ENCODE results near the gene AUTS2.

AUTS2 gene

GRCh38 chr7:69656077-69656476 lies 57.8 kb downstream of the AUTS2 start:
- ChIA-PET POLR2A (interaction anchor here (0.6 kb wide), 1 partner anchor 55 kb away, joined by 12 read pairs; no protein-coding TSS in a partner anchor), CTCF (interaction anchor here (1.4 kb wide), 1 partner anchor 44 kb away, joined by 3 read pairs; no protein-coding TSS in a partner anchor)
- H3K9me3 ChIP-seq (ENCODE audit: control insufficient read depth, insufficient read depth, low read depth, low read length), result no peaks in the 10 kb centered on the region
- no peak overlapping the region for H3K4me3 ChIP-seq (ENCODE audit: low read depth, low read length)
- peak; percentile 34; the same call in 1 of the 2 replicates for TF ChIP-seq OSR2 (tag by site-specific recombination; IDR thresholded peaks at IDR 0.05)
- TF ChIP-seq ZNF248 (tag by site-specific recombination; IDR thresholded peaks at IDR 0.05), result no peak
- peak; percentile 11; the same call in 1 of the 2 replicates for TF ChIP-seq ZNF629 (tag by site-specific recombination; IDR thresholded peaks at IDR 0.05)
- TF ChIP-seq PRDM1 (tag by site-specific recombination; IDR thresholded peaks at IDR 0.05), result 0 out of 2 replicates have a peak, but pooled peaks have one; percentile 0
- TF ChIP-seq GLIS1 (tag by site-specific recombination; IDR thresholded peaks at IDR 0.05), result peak; percentile 85
- no peak for TF ChIP-seq ZIC2 (tag by site-specific recombination; IDR thresholded peaks at IDR 0.05)
- H3K36me3 ChIP-seq (ENCODE audit: control insufficient read depth in 2 of 2, insufficient read depth in 1 of 2, low read length in 2 of 2), result no peaks in the 10 kb centered on the region
- H3K27ac ChIP-seq (ENCODE audit: extremely low read depth, low read depth, low read length), result no peak overlapping the region; the same call in 1 of the 2 replicates
- H3K4me1 ChIP-seq (ENCODE audit: control insufficient read depth, insufficient read depth, low read length), result peaks cover 56% of the 10 kb centered on the region

- CTCF ChIA-PET, result interaction anchor here (0.7 kb wide), 1 partner anchor 24 kb away, joined by 3 read pairs; no protein-coding TSS in a partner anchor
- peaks cover 63% of the 10 kb centered on the region for H3K4me1 ChIP-seq (ENCODE audit: control insufficient read depth, insufficient read depth, low read length)
- no peak for TF ChIP-seq ZNF549 (tag by site-specific recombination; IDR thresholded peaks at IDR 0.05)
- no peak for TF ChIP-seq ZBTB20 (tag by site-specific recombination; IDR thresholded peaks at IDR 0.05)
- TF ChIP-seq OSR2 (tag by site-specific recombination; IDR thresholded peaks at IDR 0.05), result peak; percentile 70; the same call in 1 of the 2 replicates
- peak; percentile 66 for TF ChIP-seq ZNF629 (tag by site-specific recombination; IDR thresholded peaks at IDR 0.05)
- TF ChIP-seq PRDM4 (tag by site-specific recombination; IDR thresholded peaks at IDR 0.05), result no peak
- no peak for TF ChIP-seq HOXC10 (CRISPR knock-in tag; IDR thresholded peaks at IDR 0.05)
- TF ChIP-seq ZNF114 (tag by site-specific recombination; IDR thresholded peaks at IDR 0.05), result no peak
- TF ChIP-seq ZNF830 (tag by site-specific recombination; IDR thresholded peaks at IDR 0.05; ENCODE audit: low read depth), result no peak
- TF ChIP-seq ZNF521 (tag by site-specific recombination; IDR thresholded peaks at IDR 0.05), result no peak
- TF ChIP-seq KLF9 (tag by site-specific recombination; IDR thresholded peaks at IDR 0.05; ENCODE audit: low read depth), result no peak
- no peak for TF ChIP-seq ZNF174 (tag by site-specific recombination; IDR thresholded peaks at IDR 0.05)
- no peak for TF ChIP-seq ZNF639 (tag by site-specific recombination; IDR thresholded peaks at IDR 0.05)
- no peak for TF ChIP-seq ZNF555 (tag by site-specific recombination; conservative IDR thresholded peaks at IDR 0.05)
- no peak for TF ChIP-seq ZNF529 (tag by site-specific recombination; IDR thresholded peaks at IDR 0.05; ENCODE audit: insufficient replicate concordance)
- TF ChIP-seq ZNF423 (tag by site-specific recombination; IDR thresholded peaks at IDR 0.05), result no peak
- no peak for TF ChIP-seq ZNF292 (tag by site-specific recombination; IDR thresholded peaks at IDR 0.05; ENCODE audit: borderline replicate concordance, low read depth)
- TF ChIP-seq ZNF18 (tag by site-specific recombination; IDR thresholded peaks at IDR 0.05), result no peak
- 0 out of 2 replicates have a peak, but pooled peaks have one; percentile 18 for TF ChIP-seq ZNF10 (tag by site-specific recombination; IDR thresholded peaks at IDR 0.05)
- no peak for TF ChIP-seq PBX3 (CRISPR knock-in tag; IDR thresholded peaks at IDR 0.05)
- no peak for TF ChIP-seq ZFP3 (tag by site-specific recombination; IDR thresholded peaks at IDR 0.05; ENCODE audit: low read depth)
- no peak for TF ChIP-seq ZNF768 (tag by site-specific recombination; IDR thresholded peaks at IDR 0.05)
- no peak for TF ChIP-seq ZNF16 (tag by site-specific recombination; IDR thresholded peaks at IDR 0.05; ENCODE audit: low read depth)
Measured at GRCh38 chr7:69656890-69657289, 58.6 kb downstream of the AUTS2 start.

More at GRCh38 chr7:69656890-69657289, 58.6 kb downstream of the AUTS2 start:
- POLR2A ChIA-PET, result no interaction called here
- H3K27ac ChIP-seq (ENCODE audit: extremely low read depth, low read depth, low read length), result no peak overlapping the region
- no peaks in the 10 kb centered on the region for H3K9me3 ChIP-seq (ENCODE audit: control insufficient read depth, insufficient read depth, low read depth, low read length)
- no peaks in the 10 kb centered on the region for H3K36me3 ChIP-seq (ENCODE audit: control insufficient read depth in 2 of 2, insufficient read depth in 1 of 2, low read length in 2 of 2)
- H3K4me3 ChIP-seq (ENCODE audit: low read depth, low read length), result no peak overlapping the region
